Dermis microvascular lymphatic vessel endothelial cell (primary cell): ENCODE measurements around the gene PRR33. TPM values are rescaled to one million over a fixed set of nuclear protein-coding genes. Genes with fewer than 3 reads are reported as not detected.
"Not testable (repeated sequence)": the region's sequence is repeated elsewhere in the genome, so short reads cannot be mapped to it uniquely, and the experiment has no call there.

ENCODE experiments used
- DNase-seq, 2 donors: peaks; one replicate each; pipeline versions ENCODE4 v3.0.0 to v3.0.0-alpha.2; 2010; ENCODE audit warnings: low read depth in 2 of 2
- total RNA-seq: library from RNA; depleted of rRNA; stranded (reverse); fragments of >200 nt; gene quantifications from 2 replicates; pipeline ENCODE4 v1.2.1, GENCODE V29; 2014

The PRR33 gene
- total RNA-seq, 1 donor from 2014 or later = not detected

- DNase-seq = no peak
Measured at GRCh38 chr11:1889941-1890855, 1.5 kb downstream of the PRR33 start.

DNA sequence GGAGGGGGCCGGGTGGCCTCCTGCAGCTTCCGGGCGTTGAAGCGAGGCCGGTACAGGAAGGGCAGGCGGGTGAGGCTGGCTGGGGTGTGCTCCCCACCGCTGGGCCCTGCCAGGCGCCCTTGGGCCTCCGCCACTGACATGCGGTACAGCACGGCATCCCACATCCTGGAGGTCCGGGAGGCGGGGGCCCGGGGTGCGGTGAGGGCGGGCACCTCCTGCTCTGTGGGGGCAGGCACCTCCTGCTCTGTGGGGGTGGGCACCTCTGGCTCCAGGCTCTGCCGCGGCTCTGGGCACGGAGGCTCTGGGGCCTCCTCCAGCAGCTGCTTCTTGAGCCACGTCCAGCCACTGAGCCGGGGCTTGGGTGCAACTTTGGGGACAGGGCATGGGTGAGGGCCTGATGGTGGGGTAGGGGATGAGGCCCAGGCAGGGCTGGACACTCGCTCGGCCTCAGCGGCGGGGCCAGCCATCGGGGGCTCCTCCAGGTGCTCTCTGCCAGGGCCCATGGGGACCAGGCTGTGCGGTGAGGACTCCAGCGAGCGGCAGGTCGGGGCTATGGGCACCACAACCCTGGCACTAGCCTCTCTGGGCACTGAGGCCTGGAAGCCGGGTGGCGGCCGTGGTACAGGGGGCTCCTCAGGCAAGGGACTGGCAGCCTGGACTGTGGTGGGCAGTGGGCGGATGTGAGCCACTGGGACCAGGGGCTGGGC, 2.3 kb downstream of the PRR33 start:
- DNase-seq = no peak

GRCh38 chr11:1888811-1889210, 2.9 kb downstream of the PRR33 start:
- DNase-seq = no peak

DNA sequence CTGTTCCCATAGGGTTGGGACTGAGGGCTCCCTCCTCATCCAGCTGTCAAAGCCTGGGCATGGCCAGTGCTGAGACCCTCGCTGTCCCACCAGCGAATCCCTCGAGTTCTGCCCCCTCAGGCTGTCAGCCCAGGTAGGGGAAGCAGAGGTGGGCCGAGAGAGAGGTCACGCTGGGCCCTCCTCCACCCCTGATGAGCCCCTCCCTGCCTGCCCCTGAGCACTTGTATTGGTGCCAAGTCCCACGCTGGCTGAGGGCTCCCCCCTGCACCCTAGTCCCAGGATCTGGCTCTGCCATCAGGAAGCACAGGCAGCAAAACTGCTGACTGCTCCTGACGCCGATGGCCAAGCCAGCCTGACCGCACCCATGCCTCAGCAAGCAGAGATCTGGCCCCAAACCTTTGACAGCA, 3.3 kb downstream of the PRR33 start:
- DNase-seq = no peak

- DNase-seq = no peak
Measured at GRCh38 chr11:1887451-1888346, 4.0 kb downstream of the PRR33 start.

- DNase-seq = not testable (repeated sequence)
Measured at GRCh38 chr11:1886551-1886950, 5.1 kb downstream of the PRR33 start.

- DNase-seq = no peak
Measured at GRCh38 chr11:1884303-1884700, 7.4 kb downstream of the PRR33 start.

- DNase-seq = no peak
Measured at GRCh38 chr11:1883346-1884302, 8.1 kb downstream of the PRR33 start.

GRCh38 chr11:1882265-1883238, 9.1 kb downstream of the PRR33 start:
- peak; percentile 32 to 77 for DNase-seq

GRCh38 chr11:1881442-1882264, 10.0 kb downstream of the PRR33 start:
- no peak for DNase-seq

GRCh38 chr11:1880746-1881441, 10.8 kb downstream of the PRR33 start:
- DNase-seq = no peak

- DNase-seq = peak in 1 of 2 donors; percentile 33
Measured at GRCh38 chr11:1879941-1880720, 11.6 kb downstream of the PRR33 start.

DNA sequence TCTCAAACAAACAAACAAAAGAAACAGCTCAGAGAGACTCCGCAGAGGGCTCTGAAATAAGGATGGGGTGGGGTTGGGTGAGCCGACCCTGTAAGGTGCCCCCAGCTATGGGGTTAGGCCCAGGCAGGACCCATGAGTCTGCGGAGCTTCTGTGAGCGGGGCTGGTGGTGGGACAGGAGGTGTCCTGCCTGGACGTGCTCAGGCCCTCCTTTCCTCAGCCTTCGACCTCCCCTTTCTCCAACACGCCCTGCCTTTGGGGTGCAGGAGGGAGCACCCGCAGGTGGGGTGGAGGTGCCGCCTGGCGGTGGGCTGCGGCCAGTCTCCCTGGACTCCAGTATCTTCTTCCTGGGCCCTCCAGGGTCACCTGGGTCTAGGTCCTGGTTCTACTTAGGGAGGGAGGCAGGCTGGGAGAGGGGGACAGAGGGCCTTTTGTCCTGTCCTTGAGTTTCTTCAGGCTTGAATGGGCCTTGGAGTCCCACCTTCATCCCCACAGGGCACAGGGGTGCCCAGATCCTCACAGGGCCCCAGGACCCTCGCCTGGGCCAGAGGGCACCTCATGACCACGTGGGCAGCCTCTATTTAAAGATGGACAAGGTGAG, 12.3 kb downstream of the PRR33 start:
- DNase-seq = no peak

GRCh38 chr11:1878137-1879031, 13.3 kb downstream of the PRR33 start:
- no peak for DNase-seq
